B cell (primary cell): Measurements from ENCODE around the gene HOXA3. TPM values are rescaled to one million over a fixed set of nuclear protein-coding genes. Genes with fewer than 3 reads are reported as not detected.

ENCODE experiments used
- ATAC-seq: fragments of 200-7000 bp; cut with Tn5 transposase; one replicate; pipeline ENCODE4 v1.10.0; 2021; ENCODE audit warnings: low read depth, mild to moderate bottlenecking, moderate number of reproducible peaks, moderate library complexity
- CTCF ChIA-PET: fragments of 350-600 bp; sonication (Branson Sonifier 250); formaldehyde crosslinking; loops from one replicate; lab custom pipeline; 2021; ENCODE audit warnings: antibody characterized with exemption, inconsistent platforms; lab: Charles Lee
- POLR2A ChIA-PET: fragments of 350-600 bp; sonication (Branson Sonifier 250); formaldehyde crosslinking; loops from one replicate; lab custom pipeline; 2021; ENCODE audit warnings: antibody characterized with exemption; lab: Charles Lee
- DNase-seq: peaks from one replicate; pipeline ENCODE4 v3.0.0; 2013
- H2AFZ ChIP-seq: 2 replicates; pipeline ENCODE4 v1.6.1; 2012; ENCODE audit warnings: mild to moderate bottlenecking, low read depth, low read length; ENCODE audit not compliant: insufficient read depth, poor library complexity, severe bottlenecking
- H3K27ac ChIP-seq, 2 donors: 1 replicate in 1 of 2; 2 replicates in 1 of 2; pipeline ENCODE4 v1.5.1; 2012 to 2013; ENCODE audit warnings: low read length in 2 of 2, mild to moderate bottlenecking in 2 of 2, moderate library complexity in 1 of 2
- H3K27me3 ChIP-seq, 4 experiments: fragments of 200-600 bp in 1 of 4; sonication (generic) in 1 of 4; replicated peaks in 1 of 4; 1 replicate in 2 of 4; 2 replicates in 2 of 4; pipeline versions ENCODE4 v1.6.1 to v1.7.0; 2013 to 2016; ENCODE audit warnings: low read length in 3 of 4, mild to moderate bottlenecking in 2 of 4, mixed read lengths in 1 of 4, moderate library complexity in 1 of 4; ENCODE audit not compliant: insufficient read depth in 4 of 4, control insufficient read depth in 3 of 4; ENCODE audit errors: control extremely low read depth in 1 of 4
- H3K36me3 ChIP-seq, 2 experiments: replicated peaks in 1 of 2; 1 replicate in 1 of 2; 2 replicates in 1 of 2; pipeline versions ENCODE4 v1.6.1 to v1.7.1; 2013; ENCODE audit warnings: low read length in 1 of 2; ENCODE audit not compliant: insufficient read depth in 2 of 2, control insufficient read depth in 1 of 2; ENCODE audit errors: control extremely low read depth in 1 of 2, extremely low read depth in 1 of 2
- H3K4me1 ChIP-seq, 2 donors: fragments of 200-600 bp in 1 of 2; sonication (generic) in 1 of 2; 1 replicate in 1 of 2; 2 replicates in 1 of 2; pipeline versions ENCODE4 v1.5.1 to v1.6.1; 2013 to 2017; ENCODE audit warnings: low read length in 2 of 2; ENCODE audit not compliant: control insufficient read depth in 2 of 2, insufficient read depth in 2 of 2
- H3K4me2 ChIP-seq: replicated peaks from 2 replicates; pipeline ENCODE3; 2012; ENCODE audit warnings: mild to moderate bottlenecking, low read depth, low read length; ENCODE audit not compliant: poor library complexity, severe bottlenecking
- H3K4me3 ChIP-seq, 5 experiments: fragments of 200-600 bp in 1 of 5; sonication (generic) in 1 of 5; 1 replicate in 3 of 5; 2 replicates in 2 of 5; pipeline versions ENCODE4 v1.5.1 to v1.7.0; 2011 to 2016; ENCODE audit warnings: low read length in 4 of 5, mild to moderate bottlenecking in 4 of 5, low read depth in 2 of 5, control low read depth in 1 of 5, moderate library complexity in 1 of 5; ENCODE audit not compliant: insufficient read depth in 1 of 5; ENCODE audit errors: control extremely low read depth in 1 of 5, extremely low read depth in 1 of 5
- H3K79me2 ChIP-seq: fragments of 200-600 bp; sonication (generic); one replicate; pipeline ENCODE4 v1.6.0; 2016; ENCODE audit warnings: low read length; ENCODE audit not compliant: control insufficient read depth, insufficient read depth
- H3K9ac ChIP-seq: fragments of 200-600 bp; sonication (generic); 2 replicates; pipeline ENCODE4 v1.6.1; 2017; ENCODE audit warnings: mild to moderate bottlenecking, low read length, moderate library complexity
- H3K9me3 ChIP-seq, 3 donors: one replicate each; pipeline versions ENCODE4 v1.6.1 to v1.7.1; 2013; ENCODE audit warnings: low read length in 2 of 3; ENCODE audit not compliant: control insufficient read depth in 2 of 3, insufficient read depth in 1 of 3; ENCODE audit errors: control extremely low read depth in 1 of 3
- H4K20me1 ChIP-seq: 2 replicates; pipeline ENCODE4 v1.6.0; 2012; ENCODE audit warnings: mild to moderate bottlenecking, low read length; ENCODE audit not compliant: insufficient read depth, control insufficient read depth, poor library complexity, severe bottlenecking
- H3K27ac Mint-ChIP-seq: one replicate; pipeline ENCODE4 v1.8.0; 2021; ENCODE audit warnings: mixed read lengths
- H3K27me3 Mint-ChIP-seq: one replicate; pipeline ENCODE4 v1.8.0; 2021; ENCODE audit warnings: mixed read lengths
- H3K4me1 Mint-ChIP-seq: one replicate; pipeline ENCODE4 v1.8.0; 2021; ENCODE audit warnings: mixed read lengths
- H3K4me3 Mint-ChIP-seq: one replicate; pipeline ENCODE4 v1.8.0; 2021; ENCODE audit warnings: mixed read lengths
- H3K9me3 Mint-ChIP-seq: one replicate; pipeline ENCODE4 v1.8.0; 2022; ENCODE audit warnings: mixed read lengths; ENCODE audit not compliant: insufficient read depth
- EZH2 ChIP-seq: IDR thresholded peaks from 2 replicates; pipeline ENCODE4 v1.6.1; 2012; ENCODE audit warnings: borderline replicate concordance, low read depth, mild to moderate bottlenecking, moderate library complexity, low read length; ENCODE audit not compliant: insufficient read depth, poor library complexity, severe bottlenecking
- WGBS: methylation state at CpG from one replicate; pipeline ENCODE4 v1.1.5; 2013; ENCODE audit warnings: missing lambda C conversion rate; ENCODE audit not compliant: insufficient coverage; 5-methylcytosine and 5-hydroxymethylcytosine counted together
- intact Hi-C: fragments of 100-400 bp; cut with micrococcal nuclease; formaldehyde crosslinking; loops from one replicate; pipeline ENCODE4 v1.10.0; 2022
- polyA plus RNA-seq: library from polyadenylated mRNA; depleted of rRNA; stranded (reverse); fragments of >200 nt; gene quantifications from 2 replicates; pipeline ENCODE4 v1.2.3, GENCODE V29; 2012
- total RNA-seq, 2 donors: library from RNA; stranded (reverse); fragments of 120-200 nt in 1 of 2; gene quantifications; 1 replicate in 1 of 2; 2 replicates in 1 of 2; pipeline versions ENCODE4 v1.2.3 to v1.2.4, GENCODE V29; 2013 to 2022
- TF ChIP-seq, protein P1 (sequence below): fragments of 200-600 bp; IDR thresholded peaks from one replicate; pipeline ENCODE4 v1.8.0; 2022; ENCODE audit warnings: antibody characterized with exemption, mild to moderate bottlenecking

HOXA3 gene
- total and polyA plus RNA-seq, 2 donors (not counting 1 experiment from before 2014, with no cell fraction given) = 0.07 TPM; not detected in 1

DNA sequence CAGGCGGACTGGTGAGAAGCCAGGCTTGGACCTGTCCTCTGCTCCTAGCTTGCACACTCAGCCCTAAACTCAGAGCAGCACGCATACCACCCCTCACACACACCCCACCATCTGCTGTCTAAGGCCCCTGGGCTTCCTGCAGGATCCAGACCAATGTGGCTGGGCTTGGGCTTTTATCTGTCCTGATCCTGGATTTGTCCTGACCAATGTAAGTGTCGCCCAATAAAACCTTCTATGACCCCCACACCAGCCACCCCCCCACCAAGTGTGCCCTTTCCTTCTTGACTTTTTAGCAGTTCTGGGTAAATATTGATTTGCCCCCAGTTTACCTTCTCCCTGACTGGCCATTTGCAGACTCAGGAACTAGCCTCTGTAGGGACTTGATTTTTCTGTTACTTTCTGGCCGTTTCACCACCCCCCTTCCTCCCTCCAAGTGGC, 49.2 kb upstream of the HOXA3 start:
- Histone ChIP-seq H3K9me3 (peaks cover 0 to 61% (median 6%) of the 10 kb centered on the region in 3 donors), H3K27ac (no peak overlapping the region), H3K36me3 (no peaks in the 10 kb centered on the region), H3K4me3 (peak overlapping the region in 2 of 5 experiments; percentile 24 to 42), H3K79me2 (no peaks in the 10 kb centered on the region), H3K4me2 (peak overlapping the region; percentile 78), H2AFZ (no peak overlapping the region), H3K9ac (peak overlapping the region; percentile 21), H3K4me1 (peaks cover 50 to 74% of the 10 kb centered on the region in 2 donors), H4K20me1 (no peaks in the 10 kb centered on the region), H3K27me3 (peaks cover 3 to 91% (median 85%) of the 10 kb centered on the region in 4 experiments)
- Mint-ChIP-seq H3K9me3 (no peaks in the 10 kb centered on the region), H3K4me1 (peaks cover 44% of the 10 kb centered on the region), H3K4me3 (peak overlapping the region; percentile 78), H3K27me3 (peaks cover 82% of the 10 kb centered on the region), H3K27ac (no peak overlapping the region)
- intact Hi-C loops = loop anchor here (2.0 to 5.0 kb wide), 2 partner anchors 41 to 1211 kb away; partner anchors contain the start of gene CREB5
- ATAC-seq = no peak
- CTCF ChIA-PET = interaction anchor here (1.5 to 1.8 kb wide), 2 partner anchors 9 to 41 kb away, joined by 4 to 6 read pairs; no protein-coding TSS in a partner anchor
- DNase-seq = no peak
- TF ChIP-seq, protein P1, sequence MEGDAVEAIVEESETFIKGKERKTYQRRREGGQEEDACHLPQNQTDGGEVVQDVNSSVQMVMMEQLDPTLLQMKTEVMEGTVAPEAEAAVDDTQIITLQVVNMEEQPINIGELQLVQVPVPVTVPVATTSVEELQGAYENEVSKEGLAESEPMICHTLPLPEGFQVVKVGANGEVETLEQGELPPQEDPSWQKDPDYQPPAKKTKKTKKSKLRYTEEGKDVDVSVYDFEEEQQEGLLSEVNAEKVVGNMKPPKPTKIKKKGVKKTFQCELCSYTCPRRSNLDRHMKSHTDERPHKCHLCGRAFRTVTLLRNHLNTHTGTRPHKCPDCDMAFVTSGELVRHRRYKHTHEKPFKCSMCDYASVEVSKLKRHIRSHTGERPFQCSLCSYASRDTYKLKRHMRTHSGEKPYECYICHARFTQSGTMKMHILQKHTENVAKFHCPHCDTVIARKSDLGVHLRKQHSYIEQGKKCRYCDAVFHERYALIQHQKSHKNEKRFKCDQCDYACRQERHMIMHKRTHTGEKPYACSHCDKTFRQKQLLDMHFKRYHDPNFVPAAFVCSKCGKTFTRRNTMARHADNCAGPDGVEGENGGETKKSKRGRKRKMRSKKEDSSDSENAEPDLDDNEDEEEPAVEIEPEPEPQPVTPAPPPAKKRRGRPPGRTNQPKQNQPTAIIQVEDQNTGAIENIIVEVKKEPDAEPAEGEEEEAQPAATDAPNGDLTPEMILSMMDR = no peak
- TF ChIP-seq EZH2 = no peak
- POLR2A ChIA-PET = no interaction called here
- WGBS = 3% methylated on average over 3 of the region's 4 CpGs
